Measurements from ENCODE around the gene SNPH. TPM values are rescaled to one million over a fixed set of nuclear protein-coding genes. Genes with fewer than 3 reads are reported as not detected.
"Not testable (repeated sequence)": the region's sequence is repeated elsewhere in the genome, so short reads cannot be mapped to it uniquely, and the experiment has no call there.

SNPH gene
- total RNA-seq, 1 experiment from 2014 or later = 0.93 TPM

DNA sequence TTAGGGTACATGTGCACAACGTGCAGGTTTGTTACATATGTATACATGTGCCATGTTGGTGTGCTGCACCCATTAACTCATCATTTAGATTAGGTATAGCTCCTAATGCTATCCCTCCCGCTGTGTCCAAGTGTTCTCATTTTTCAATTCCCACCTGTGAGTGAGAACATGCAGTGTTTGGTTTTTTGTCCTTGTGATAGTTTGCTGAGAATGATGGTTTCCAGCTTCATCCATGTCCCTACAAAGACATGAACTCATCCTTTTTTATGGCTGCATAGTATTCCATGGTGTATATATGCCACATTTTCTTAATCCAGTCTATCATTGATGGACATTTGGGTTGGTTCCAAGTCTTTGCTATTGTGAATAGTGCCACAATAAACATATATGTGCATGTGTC is 15.8 kb upstream of the SNPH start:
- not testable (repeated sequence) for H3K9me3 ChIP-seq (ENCODE audit: low read length); H3K9ac ChIP-seq (ENCODE audit: low read length); H4K20me1 ChIP-seq (ENCODE audit: insufficient read depth, low read depth, low read length); H3K4me3 ChIP-seq (ENCODE audit: low read length); H2AFZ ChIP-seq (ENCODE audit: low read length); H3K9me2 ChIP-seq (replicated peaks; ENCODE audit: insufficient read depth, low read length); H3K27me3 ChIP-seq (ENCODE audit: low read length); DNase-seq; H3K4me1 ChIP-seq (ENCODE audit: low read length); H3K36me3 ChIP-seq (ENCODE audit: insufficient read depth, low read length); H3K27ac ChIP-seq (ENCODE audit: low read length); H3K79me2 ChIP-seq (ENCODE audit: low read length); H3K4me2 ChIP-seq (ENCODE audit: low read depth, low read length, poor library complexity, severe bottlenecking)

GRCh38 chr20:1252416-1252815 is 13.7 kb upstream of the SNPH start:
- no peaks in the 10 kb centered on the region for H3K79me2 ChIP-seq (ENCODE audit: low read length)
- no peak overlapping the region for H3K27ac ChIP-seq (ENCODE audit: low read length)
- DNase-seq = no peak
- H3K27me3 ChIP-seq (ENCODE audit: low read length) = 0 out of 2 replicates have a peak, but pooled peaks cover under 1% of the 10 kb centered on the region
- no peak overlapping the region for H3K4me3 ChIP-seq (ENCODE audit: low read length)
- H4K20me1 ChIP-seq (ENCODE audit: insufficient read depth, low read depth, low read length) = no peaks in the 10 kb centered on the region
- H3K4me1 ChIP-seq (ENCODE audit: low read length) = no peaks in the 10 kb centered on the region
- H3K9ac ChIP-seq (ENCODE audit: low read length) = no peak overlapping the region
- H3K9me3 ChIP-seq (ENCODE audit: low read length) = no peaks in the 10 kb centered on the region; the same call in 1 of the 2 replicates
- H3K9me2 ChIP-seq (replicated peaks; ENCODE audit: insufficient read depth, low read length) = no peaks in the 10 kb centered on the region
- H3K36me3 ChIP-seq (ENCODE audit: insufficient read depth, low read length) = no peaks in the 10 kb centered on the region
- no peak overlapping the region for H3K4me2 ChIP-seq (ENCODE audit: low read depth, low read length, poor library complexity, severe bottlenecking)
- no peak overlapping the region for H2AFZ ChIP-seq (ENCODE audit: low read length)

DNA sequence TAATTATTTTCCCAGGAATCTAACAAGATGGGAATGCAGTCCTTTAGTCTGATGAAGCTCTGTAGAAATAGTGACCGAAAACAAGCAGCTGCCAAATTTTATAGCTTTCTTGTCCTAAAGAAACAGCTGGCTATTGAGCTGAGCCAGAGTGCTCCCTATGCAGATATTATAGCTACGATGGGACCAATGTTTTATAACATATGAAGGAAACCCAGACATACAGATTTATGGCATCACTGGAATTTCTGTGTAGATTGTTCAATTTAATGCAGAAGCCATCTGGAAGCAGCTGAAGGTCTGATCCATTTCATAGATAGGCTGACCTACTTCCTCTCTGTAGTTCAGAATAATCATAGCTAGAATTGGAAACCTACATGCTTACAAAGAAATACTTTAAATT is 11.8 kb upstream of the SNPH start:
- H3K36me3 ChIP-seq (ENCODE audit: insufficient read depth, low read length) = no peaks in the 10 kb centered on the region
- H3K9ac ChIP-seq (ENCODE audit: low read length) = no peak overlapping the region
- H3K9me2 ChIP-seq (replicated peaks; ENCODE audit: insufficient read depth, low read length) = no peaks in the 10 kb centered on the region
- H3K79me2 ChIP-seq (ENCODE audit: low read length) = no peaks in the 10 kb centered on the region
- no peak overlapping the region for H3K27ac ChIP-seq (ENCODE audit: low read length)
- no peak overlapping the region for H2AFZ ChIP-seq (ENCODE audit: low read length)
- no peak overlapping the region for H3K4me3 ChIP-seq (ENCODE audit: low read length)
- H3K9me3 ChIP-seq (ENCODE audit: low read length) = no peaks in the 10 kb centered on the region; the same call in 1 of the 2 replicates
- no peak overlapping the region for H3K4me2 ChIP-seq (ENCODE audit: low read depth, low read length, poor library complexity, severe bottlenecking)
- H4K20me1 ChIP-seq (ENCODE audit: insufficient read depth, low read depth, low read length) = no peaks in the 10 kb centered on the region
- no peaks in the 10 kb centered on the region for H3K4me1 ChIP-seq (ENCODE audit: low read length)
- no peak for DNase-seq
- H3K27me3 ChIP-seq (ENCODE audit: low read length) = 0 out of 2 replicates have a peak, but pooled peaks cover 2% of the 10 kb centered on the region

GRCh38 chr20:1255675-1256074 is 10.4 kb upstream of the SNPH start:
- 0 out of 2 replicates have a peak, but pooled peaks cover 2% of the 10 kb centered on the region for H3K27me3 ChIP-seq (ENCODE audit: low read length)
- no peak overlapping the region for H3K27ac ChIP-seq (ENCODE audit: low read length)
- DNase-seq = no peak
- H3K9me3 ChIP-seq (ENCODE audit: low read length) = no peaks in the 10 kb centered on the region; the same call in 1 of the 2 replicates
- no peak overlapping the region for H3K9ac ChIP-seq (ENCODE audit: low read length)
- H3K4me2 ChIP-seq (ENCODE audit: low read depth, low read length, poor library complexity, severe bottlenecking) = no peak overlapping the region
- H2AFZ ChIP-seq (ENCODE audit: low read length) = no peak overlapping the region
- no peaks in the 10 kb centered on the region for H4K20me1 ChIP-seq (ENCODE audit: insufficient read depth, low read depth, low read length)
- H3K79me2 ChIP-seq (ENCODE audit: low read length) = no peaks in the 10 kb centered on the region
- H3K4me1 ChIP-seq (ENCODE audit: low read length) = no peaks in the 10 kb centered on the region
- no peaks in the 10 kb centered on the region for H3K9me2 ChIP-seq (replicated peaks; ENCODE audit: insufficient read depth, low read length)
- H3K4me3 ChIP-seq (ENCODE audit: low read length) = no peak overlapping the region
- no peaks in the 10 kb centered on the region for H3K36me3 ChIP-seq (ENCODE audit: insufficient read depth, low read length)

GRCh38 chr20:1263853-1264252 is 2.2 kb upstream of the SNPH start:
- Histone ChIP-seq H3K27ac (ENCODE audit: low read length) (no peak overlapping the region), H3K4me1 (ENCODE audit: low read length) (peaks cover 7% of the 10 kb centered on the region)

DNA sequence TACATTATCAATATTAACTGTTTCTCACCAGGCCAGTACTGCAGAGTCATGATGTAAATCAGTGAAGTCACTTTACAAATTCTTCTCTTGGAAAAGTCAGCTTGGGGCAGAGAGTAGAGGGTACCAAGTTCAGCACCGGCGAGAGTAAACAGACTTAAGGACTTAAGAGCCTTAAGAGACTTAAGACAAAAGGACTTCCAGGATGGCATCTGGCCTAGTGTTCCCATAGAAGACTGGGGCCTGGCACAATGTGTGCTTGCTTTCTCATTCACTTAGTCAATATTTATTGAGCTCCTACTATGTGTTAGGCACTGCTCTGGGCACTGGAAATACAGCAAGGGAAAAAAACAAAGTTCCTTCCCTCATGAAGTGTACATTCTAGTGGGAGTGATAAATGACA is 1.4 kb upstream of the SNPH start:
- no peak for DNase-seq
- H3K27ac ChIP-seq (ENCODE audit: low read length) = no peak overlapping the region
- H3K4me3 ChIP-seq (ENCODE audit: low read length) = no peak overlapping the region
- H3K9me3 ChIP-seq (ENCODE audit: low read length) = no peaks in the 10 kb centered on the region
- no peaks in the 10 kb centered on the region for H3K36me3 ChIP-seq (ENCODE audit: insufficient read depth, low read length)
- peaks cover 7% of the 10 kb centered on the region for H3K4me1 ChIP-seq (ENCODE audit: low read length)
- H3K4me2 ChIP-seq (ENCODE audit: low read depth, low read length, poor library complexity, severe bottlenecking) = no peak overlapping the region
- H3K9me2 ChIP-seq (replicated peaks; ENCODE audit: insufficient read depth, low read length) = no peaks in the 10 kb centered on the region
- no peaks in the 10 kb centered on the region for H4K20me1 ChIP-seq (ENCODE audit: insufficient read depth, low read depth, low read length)
- H3K27me3 ChIP-seq (ENCODE audit: low read length) = no peaks in the 10 kb centered on the region
- H3K79me2 ChIP-seq (ENCODE audit: low read length) = no peaks in the 10 kb centered on the region
- no peak overlapping the region for H3K9ac ChIP-seq (ENCODE audit: low read length)
- no peak overlapping the region for H2AFZ ChIP-seq (ENCODE audit: low read length)

More at GRCh38 chr20:1263853-1264252, 2.2 kb upstream of the SNPH start:
- H3K4me2 ChIP-seq (ENCODE audit: low read depth, low read length, poor library complexity, severe bottlenecking) = no peak overlapping the region
- no peak for DNase-seq
- no peaks in the 10 kb centered on the region for H4K20me1 ChIP-seq (ENCODE audit: insufficient read depth, low read depth, low read length)
- H3K9me3 ChIP-seq (ENCODE audit: low read length) = no peaks in the 10 kb centered on the region
- no peak overlapping the region for H3K9ac ChIP-seq (ENCODE audit: low read length)
- H3K79me2 ChIP-seq (ENCODE audit: low read length) = no peaks in the 10 kb centered on the region
- no peaks in the 10 kb centered on the region for H3K27me3 ChIP-seq (ENCODE audit: low read length)
- no peak overlapping the region for H2AFZ ChIP-seq (ENCODE audit: low read length)
- H3K9me2 ChIP-seq (replicated peaks; ENCODE audit: insufficient read depth, low read length) = no peaks in the 10 kb centered on the region
- H3K36me3 ChIP-seq (ENCODE audit: insufficient read depth, low read length) = no peaks in the 10 kb centered on the region
- no peak overlapping the region for H3K4me3 ChIP-seq (ENCODE audit: low read length)

DNA sequence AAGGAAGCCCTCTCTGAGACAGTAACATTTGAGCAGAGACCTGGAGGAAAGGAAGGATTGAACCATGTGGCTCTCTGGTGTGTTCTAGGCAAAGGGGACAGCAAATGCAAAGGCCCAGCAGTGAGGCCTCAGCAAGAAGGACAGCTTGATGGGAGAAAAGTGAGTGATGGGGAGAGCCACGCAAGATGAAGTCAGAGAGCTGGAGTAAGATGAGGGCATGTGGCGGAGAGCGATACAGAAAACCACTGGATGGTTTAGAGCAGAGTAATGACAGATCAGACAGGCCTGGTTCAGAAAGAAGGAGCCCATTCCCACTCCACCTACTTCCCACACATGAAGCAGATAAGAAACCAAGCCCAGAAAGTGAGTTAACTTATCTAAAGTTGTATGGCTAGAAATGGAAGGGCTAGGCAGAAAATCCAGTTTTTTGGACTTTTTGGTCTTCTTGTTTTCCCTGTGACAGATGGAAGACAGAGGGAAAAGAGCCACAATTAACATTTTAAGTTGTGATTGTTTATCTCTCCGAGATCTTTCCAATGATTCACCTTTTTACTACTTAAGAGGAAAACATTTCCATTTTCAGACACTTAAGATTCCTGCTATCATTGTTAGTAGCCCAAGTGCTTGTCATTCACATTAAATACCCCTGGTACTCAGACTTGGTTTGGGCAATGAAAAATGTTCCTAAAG is 723 bp upstream of the SNPH start:
- Histone ChIP-seq H3K9me3 (ENCODE audit: low read length) (no peaks in the 10 kb centered on the region), H3K27ac (ENCODE audit: low read length) (no peak overlapping the region), H4K20me1 (ENCODE audit: insufficient read depth, low read depth, low read length) (no peaks in the 10 kb centered on the region), H3K79me2 (ENCODE audit: low read length) (no peaks in the 10 kb centered on the region), H3K4me2 (ENCODE audit: low read depth, low read length, poor library complexity, severe bottlenecking) (peak overlapping the region; percentile 60), H3K27me3 (ENCODE audit: low read length) (no peaks in the 10 kb centered on the region), H2AFZ (ENCODE audit: low read length) (peak overlapping the region; percentile 84), H3K36me3 (ENCODE audit: insufficient read depth, low read length) (no peaks in the 10 kb centered on the region), H3K9ac (ENCODE audit: low read length) (peak overlapping the region; percentile 53; the same call in 1 of the 2 replicates), H3K4me3 (ENCODE audit: low read length) (peak overlapping the region; percentile 64; the same call in 1 of the 2 replicates), H3K4me1 (ENCODE audit: low read length) (peaks cover 7% of the 10 kb centered on the region), H3K9me2 (replicated peaks; ENCODE audit: insufficient read depth, low read length) (no peaks in the 10 kb centered on the region)
- DNase-seq = no peak

GRCh38 chr20:1265916-1266166 is 253 bp upstream of the SNPH start:
- no peaks in the 10 kb centered on the region for H3K79me2 ChIP-seq (ENCODE audit: low read length)
- no peaks in the 10 kb centered on the region for H3K27me3 ChIP-seq (ENCODE audit: low read length)
- peak overlapping the region; percentile 84 for H2AFZ ChIP-seq (ENCODE audit: low read length)
- H4K20me1 ChIP-seq (ENCODE audit: insufficient read depth, low read depth, low read length) = no peaks in the 10 kb centered on the region
- H3K4me2 ChIP-seq (ENCODE audit: low read depth, low read length, poor library complexity, severe bottlenecking) = peak overlapping the region; percentile 60
- H3K9me2 ChIP-seq (replicated peaks; ENCODE audit: insufficient read depth, low read length) = no peaks in the 10 kb centered on the region
- H3K9ac ChIP-seq (ENCODE audit: low read length) = peak overlapping the region; percentile 53
- peaks cover 12% of the 10 kb centered on the region for H3K4me1 ChIP-seq (ENCODE audit: low read length)
- no peaks in the 10 kb centered on the region for H3K9me3 ChIP-seq (ENCODE audit: low read length)
- no peak for DNase-seq
- H3K36me3 ChIP-seq (ENCODE audit: insufficient read depth, low read length) = no peaks in the 10 kb centered on the region
- H3K27ac ChIP-seq (ENCODE audit: low read length) = no peak overlapping the region
- H3K4me3 ChIP-seq (ENCODE audit: low read length) = peak overlapping the region; percentile 64; the same call in 1 of the 2 replicates

Data from Karpas-422 (cell line).